Activated T-cell treated with anti-CD3 and anti-CD28 coated beads, Interleukin-2, amount 50 U/mL, for 4 hours (primary cell): ENCODE data around the gene CAMK2A. TPM values are rescaled to one million over a fixed set of nuclear protein-coding genes. Genes with fewer than 3 reads are reported as not detected.

Source experiments
- ATAC-seq, 2 donors: fragments of 200-7000 bp; cut with Tn5 transposase; one replicate each; pipeline ENCODE4 v1.10.0; 2021
- DNase-seq: peaks from one replicate; pipeline ENCODE4 v3.0.0-alpha.2; 2020
- H3K27me3 Mint-ChIP-seq: one replicate; pipeline ENCODE4 v1.8.0; 2021; ENCODE audit warnings: low read depth, mixed read lengths
- H3K36me3 Mint-ChIP-seq: one replicate; pipeline ENCODE4 v1.8.0; 2022; ENCODE audit warnings: mixed read lengths; ENCODE audit not compliant: insufficient read depth
- H3K4me1 Mint-ChIP-seq: one replicate; pipeline ENCODE4 v1.8.0; 2021; ENCODE audit warnings: low read depth, mixed read lengths
- H3K4me3 Mint-ChIP-seq: one replicate; pipeline ENCODE4 v1.8.0; 2021; ENCODE audit warnings: mild to moderate bottlenecking, moderate library complexity, mixed read lengths
- H3K9me3 Mint-ChIP-seq: one replicate; pipeline ENCODE4 v1.8.0; 2021; ENCODE audit warnings: mixed read lengths
- total RNA-seq, 3 donors: library from RNA; stranded (reverse); gene quantifications; one replicate each; pipeline ENCODE4 v1.2.1, GENCODE V29; 2021

CAMK2A gene
- total RNA-seq, 3 donors from 2014 or later, result not detected

GRCh38 chr5:150286820-150287219 lies 2.8 kb downstream of the CAMK2A start:
- Mint-ChIP-seq H3K4me3 (no peak overlapping the region), H3K9me3 (no peaks in the 10 kb centered on the region), H3K27me3 (peaks cover 2% of the 10 kb centered on the region), H3K36me3 (no peaks in the 10 kb centered on the region), H3K4me1 (no peaks in the 10 kb centered on the region)
- DNase-seq (no peak), ATAC-seq (peak; percentile 29 to 46)

DNA sequence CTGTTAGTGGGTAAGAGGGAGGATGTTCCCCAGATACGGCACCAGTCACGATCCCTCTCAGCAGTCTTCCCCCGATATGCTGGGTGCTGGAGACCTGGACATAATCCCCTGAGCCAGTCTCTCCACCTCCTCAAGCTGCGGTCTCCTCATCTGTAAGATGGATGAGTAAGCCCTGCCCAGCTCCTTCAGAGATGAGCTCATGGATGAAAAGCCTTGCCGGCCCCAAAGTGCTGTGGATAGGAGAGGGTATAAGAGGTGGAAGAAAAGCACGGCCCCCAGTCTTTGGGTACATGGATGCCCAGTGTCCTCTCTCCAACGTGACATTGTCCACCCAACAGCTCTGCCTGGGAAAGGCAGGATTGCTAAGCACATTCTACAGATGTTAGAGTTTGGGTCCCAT lies 4.5 kb downstream of the CAMK2A start:
- Mint-ChIP-seq H3K4me1 (no peaks in the 10 kb centered on the region), H3K4me3 (no peak overlapping the region), H3K27me3 (peaks cover 3% of the 10 kb centered on the region), H3K9me3 (no peaks in the 10 kb centered on the region), H3K36me3 (no peaks in the 10 kb centered on the region)
- DNase-seq, result no peak
- ATAC-seq, result no peak

DNA sequence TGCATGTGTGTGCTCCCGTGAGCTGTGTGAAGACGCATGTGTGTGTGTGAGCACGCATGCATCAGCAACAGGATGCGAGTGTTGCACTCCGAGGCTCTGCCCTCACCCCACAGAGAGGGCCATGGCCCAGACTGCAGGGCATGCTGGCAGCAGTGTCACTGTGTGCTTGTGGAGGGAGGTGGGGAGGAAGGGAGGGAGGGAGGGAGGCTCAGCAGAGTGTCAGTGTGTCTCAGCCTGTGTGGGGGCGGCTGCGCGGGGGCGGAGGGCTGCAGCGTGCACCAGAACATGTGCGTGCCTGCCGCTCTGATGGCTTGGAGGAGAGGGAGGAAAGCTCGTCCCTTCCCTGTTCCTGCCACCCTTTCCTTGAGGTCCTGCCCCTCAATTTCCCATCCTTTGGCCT lies 5.3 kb downstream of the CAMK2A start:
- no peak for ATAC-seq
- H3K36me3 Mint-ChIP-seq, result no peaks in the 10 kb centered on the region

GRCh38 chr5:150283904-150284303 lies 5.7 kb downstream of the CAMK2A start:
- H3K4me1 Mint-ChIP-seq, result no peaks in the 10 kb centered on the region
- no peaks in the 10 kb centered on the region for H3K36me3 Mint-ChIP-seq
- ATAC-seq (no peak), DNase-seq (no peak)
- no peaks in the 10 kb centered on the region for H3K9me3 Mint-ChIP-seq
- H3K27me3 Mint-ChIP-seq, result peaks cover 8% of the 10 kb centered on the region
- H3K4me3 Mint-ChIP-seq, result no peak overlapping the region

More for the DNA sequence above, 5.3 kb downstream of the CAMK2A start:
- Mint-ChIP-seq H3K9me3 (no peaks in the 10 kb centered on the region), H3K27me3 (peaks cover 8% of the 10 kb centered on the region), H3K4me3 (no peak overlapping the region), H3K4me1 (no peaks in the 10 kb centered on the region)
- no peak for DNase-seq

- no peak overlapping the region for H3K4me3 Mint-ChIP-seq
- H3K36me3 Mint-ChIP-seq, result no peaks in the 10 kb centered on the region
- H3K4me1 Mint-ChIP-seq, result no peaks in the 10 kb centered on the region
- no peaks in the 10 kb centered on the region for H3K9me3 Mint-ChIP-seq
- peaks cover 10% of the 10 kb centered on the region for H3K27me3 Mint-ChIP-seq
- no peak for ATAC-seq
- DNase-seq, result no peak
Observed at GRCh38 chr5:150281987-150282386, 7.6 kb downstream of the CAMK2A start.

DNA sequence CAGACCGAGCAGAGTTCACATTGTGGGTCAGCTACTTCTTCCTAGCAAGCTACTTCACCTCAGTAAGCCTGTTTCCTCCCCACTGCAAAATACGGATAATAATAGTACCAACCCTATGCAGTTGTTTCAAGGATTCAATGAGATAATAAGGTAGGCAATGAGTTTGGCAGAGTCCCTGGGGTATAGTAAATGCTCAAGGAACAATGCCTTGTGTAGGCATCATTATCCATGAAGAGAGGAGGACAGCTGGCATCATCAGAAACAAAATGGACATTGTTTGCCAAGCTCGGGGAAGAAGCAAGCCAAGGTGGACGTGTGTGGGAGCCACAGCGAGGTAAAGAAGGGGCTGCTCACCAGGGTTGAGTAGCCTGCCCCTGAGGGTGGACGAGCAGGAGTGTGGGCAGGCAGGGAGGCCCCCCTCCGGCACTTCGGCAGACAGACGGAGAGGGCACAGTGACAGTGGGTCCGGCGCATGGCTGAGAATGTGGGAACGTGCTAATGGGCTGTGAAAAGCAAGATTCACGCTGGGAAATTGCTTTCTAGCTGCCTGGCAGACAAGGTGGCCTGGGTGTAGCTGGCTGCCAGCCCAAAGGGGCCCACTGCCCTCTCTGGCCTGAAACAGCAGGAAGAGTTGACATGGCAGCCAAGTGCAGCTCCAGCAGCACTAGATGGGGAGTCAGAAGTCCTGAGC lies 10.1 kb downstream of the CAMK2A start:
- no peak for ATAC-seq
- Mint-ChIP-seq H3K9me3 (no peaks in the 10 kb centered on the region), H3K4me1 (no peaks in the 10 kb centered on the region), H3K27me3 (peaks cover 10% of the 10 kb centered on the region), H3K36me3 (no peaks in the 10 kb centered on the region), H3K4me3 (no peak overlapping the region)
- no peak for DNase-seq

- no peak for ATAC-seq
- H3K9me3 Mint-ChIP-seq, result no peaks in the 10 kb centered on the region
- no peaks in the 10 kb centered on the region for H3K36me3 Mint-ChIP-seq
- DNase-seq, result no peak
- no peak overlapping the region for H3K4me3 Mint-ChIP-seq
- peaks cover 12% of the 10 kb centered on the region for H3K27me3 Mint-ChIP-seq
- no peaks in the 10 kb centered on the region for H3K4me1 Mint-ChIP-seq
Observed at GRCh38 chr5:150278916-150279315, 10.7 kb downstream of the CAMK2A start.

DNA sequence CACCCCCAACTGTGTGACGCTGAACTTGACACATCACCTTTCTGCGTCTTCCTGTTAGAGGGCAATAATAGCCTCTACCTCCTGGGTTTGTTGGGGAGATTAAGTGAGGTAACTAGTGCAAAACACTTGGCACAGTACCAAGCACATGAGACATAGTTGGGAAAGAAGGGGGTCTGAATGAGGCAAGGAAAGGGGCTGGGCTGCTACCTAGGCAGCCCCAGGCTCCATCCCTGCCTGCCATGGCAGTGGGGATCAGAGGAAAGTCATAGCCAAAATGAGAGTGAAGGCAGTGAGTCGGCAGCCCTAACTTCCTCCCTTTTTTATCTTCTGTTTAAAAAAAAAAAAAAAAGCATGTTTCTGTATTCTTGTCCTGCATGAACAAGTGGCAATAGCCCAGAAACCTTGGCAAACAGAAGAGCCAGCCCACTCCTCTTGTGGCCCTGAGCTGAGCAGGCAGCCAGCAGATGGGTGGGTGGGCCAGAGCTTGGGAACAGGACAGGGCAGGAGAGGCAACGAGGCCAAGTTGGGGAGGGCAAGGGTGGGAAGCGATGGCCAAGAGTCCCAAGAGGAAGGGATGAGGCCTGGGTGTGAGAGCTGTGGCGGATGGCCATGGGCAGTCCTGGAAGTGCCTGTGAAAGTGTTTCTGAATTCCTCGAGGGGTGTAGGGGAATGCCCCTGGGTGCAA lies 11.4 kb downstream of the CAMK2A start:
- Mint-ChIP-seq H3K27me3 (peaks cover 12% of the 10 kb centered on the region), H3K4me1 (no peaks in the 10 kb centered on the region), H3K9me3 (no peaks in the 10 kb centered on the region), H3K36me3 (no peaks in the 10 kb centered on the region), H3K4me3 (no peak overlapping the region)
- DNase-seq (no peak), ATAC-seq (no peak)

DNA sequence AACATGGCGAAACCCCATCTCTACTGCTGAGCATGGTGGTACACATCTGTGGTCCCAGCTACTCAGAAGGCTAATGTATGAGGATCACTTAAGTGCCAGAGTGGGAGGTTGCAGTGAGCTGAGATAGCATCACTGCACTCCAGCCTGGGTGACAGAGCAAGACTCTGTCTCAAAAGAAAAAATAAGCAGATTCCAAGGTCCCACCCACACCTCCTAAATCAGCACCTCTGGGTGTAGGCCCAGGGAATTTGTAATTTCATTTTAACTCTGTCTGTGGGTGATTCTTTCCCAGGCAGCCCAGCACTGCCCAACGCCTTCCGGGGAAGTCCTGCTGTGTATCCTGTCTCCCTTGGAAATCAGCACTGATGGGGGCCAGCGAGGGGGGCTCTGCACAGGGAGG lies 12.5 kb downstream of the CAMK2A start:
- no peak for ATAC-seq

GRCh38 chr5:150274811-150275210 lies 14.8 kb downstream of the CAMK2A start:
- no peak for DNase-seq
- H3K4me3 Mint-ChIP-seq, result no peak overlapping the region
- H3K27me3 Mint-ChIP-seq, result peaks cover 11% of the 10 kb centered on the region
- no peak for ATAC-seq
- no peaks in the 10 kb centered on the region for H3K4me1 Mint-ChIP-seq
- no peaks in the 10 kb centered on the region for H3K36me3 Mint-ChIP-seq
- no peaks in the 10 kb centered on the region for H3K9me3 Mint-ChIP-seq

More for the DNA sequence above, 12.5 kb downstream of the CAMK2A start:
- H3K9me3 Mint-ChIP-seq, result no peaks in the 10 kb centered on the region
- peaks cover 12% of the 10 kb centered on the region for H3K27me3 Mint-ChIP-seq
- DNase-seq, result no peak
- no peaks in the 10 kb centered on the region for H3K36me3 Mint-ChIP-seq
- H3K4me1 Mint-ChIP-seq, result no peaks in the 10 kb centered on the region
- H3K4me3 Mint-ChIP-seq, result no peak overlapping the region

DNA sequence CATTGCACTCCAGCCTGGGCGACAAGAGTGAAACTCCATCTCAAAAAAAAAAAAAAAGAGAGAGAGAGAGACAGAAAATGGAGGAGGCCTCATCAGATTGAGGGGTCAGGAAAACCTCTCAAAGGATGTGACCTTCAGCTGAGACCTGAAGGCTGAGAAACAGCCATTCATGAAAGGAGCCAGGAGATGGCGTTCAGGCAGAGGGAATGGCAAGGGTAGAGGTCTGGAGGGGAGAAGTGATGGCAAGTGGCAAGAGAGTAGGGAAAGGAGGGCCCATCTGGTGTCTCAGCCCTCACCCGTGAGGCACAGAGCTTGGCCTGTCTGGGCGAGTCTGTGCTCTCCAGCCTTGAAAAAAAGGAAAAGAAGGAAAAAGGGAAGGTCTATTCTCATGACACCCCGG lies 17.0 kb downstream of the CAMK2A start:
- H3K9me3 Mint-ChIP-seq, result no peaks in the 10 kb centered on the region
- DNase-seq, result no peak
- peaks cover 6% of the 10 kb centered on the region for H3K27me3 Mint-ChIP-seq
- H3K4me1 Mint-ChIP-seq, result no peaks in the 10 kb centered on the region
- H3K36me3 Mint-ChIP-seq, result no peaks in the 10 kb centered on the region
- ATAC-seq, result no peak
- H3K4me3 Mint-ChIP-seq, result no peak overlapping the region

GRCh38 chr5:150271923-150272322 lies 17.6 kb downstream of the CAMK2A start:
- no peaks in the 10 kb centered on the region for H3K9me3 Mint-ChIP-seq
- no peak for DNase-seq
- peaks cover 6% of the 10 kb centered on the region for H3K27me3 Mint-ChIP-seq
- no peak for ATAC-seq
- no peaks in the 10 kb centered on the region for H3K36me3 Mint-ChIP-seq
- no peaks in the 10 kb centered on the region for H3K4me1 Mint-ChIP-seq
- no peak overlapping the region for H3K4me3 Mint-ChIP-seq

- H3K4me3 Mint-ChIP-seq, result no peak overlapping the region
- H3K36me3 Mint-ChIP-seq, result no peaks in the 10 kb centered on the region
- peaks cover 6% of the 10 kb centered on the region for H3K27me3 Mint-ChIP-seq
- no peaks in the 10 kb centered on the region for H3K4me1 Mint-ChIP-seq
- DNase-seq (no peak), ATAC-seq (no peak)
- H3K9me3 Mint-ChIP-seq, result no peaks in the 10 kb centered on the region
Observed at GRCh38 chr5:150271296-150271692, 18.3 kb downstream of the CAMK2A start.

GRCh38 chr5:150270541-150271295 lies 18.9 kb downstream of the CAMK2A start:
- H3K36me3 Mint-ChIP-seq, result no peaks in the 10 kb centered on the region
- DNase-seq (no peak), ATAC-seq (no peak)
- no peaks in the 10 kb centered on the region for H3K4me1 Mint-ChIP-seq
- H3K9me3 Mint-ChIP-seq, result no peaks in the 10 kb centered on the region
- peaks cover 6% of the 10 kb centered on the region for H3K27me3 Mint-ChIP-seq
- no peak overlapping the region for H3K4me3 Mint-ChIP-seq

- H3K27me3 Mint-ChIP-seq, result peaks cover 2% of the 10 kb centered on the region
- ATAC-seq (no peak), DNase-seq (no peak)
- no peak overlapping the region for H3K4me3 Mint-ChIP-seq
- H3K4me1 Mint-ChIP-seq, result no peaks in the 10 kb centered on the region
- H3K9me3 Mint-ChIP-seq, result no peaks in the 10 kb centered on the region
- H3K36me3 Mint-ChIP-seq, result no peaks in the 10 kb centered on the region
Observed at GRCh38 chr5:150266871-150267291, 22.7 kb downstream of the CAMK2A start.
